KMS-11 (cell line): ENCODE data around the gene UNC93A.
"Not testable (repeated sequence)": the region's sequence is repeated elsewhere in the genome, so short reads cannot be mapped to it uniquely, and the experiment has no call there.

Experiments used
- H2AFZ ChIP-seq: fragments of 200-600 bp; sonication (generic); 2 replicates; pipeline ENCODE4 v1.6.1; 2016; ENCODE audit warnings: antibody characterized with exemption, mixed run types, low read depth
- H3K27ac ChIP-seq: fragments of 200-600 bp; sonication (generic); 2 replicates; pipeline ENCODE4 v1.6.1; 2016; ENCODE audit warnings: mild to moderate bottlenecking, mixed run types
- H3K27me3 ChIP-seq: fragments of 200-600 bp; sonication (generic); 2 replicates; pipeline ENCODE4 v1.6.1; 2017; ENCODE audit warnings: mild to moderate bottlenecking, low read depth, mixed run types, moderate library complexity; ENCODE audit not compliant: insufficient read depth
- H3K36me3 ChIP-seq: fragments of 200-600 bp; sonication (generic); 2 replicates; pipeline ENCODE4 v1.6.1; 2017; ENCODE audit warnings: mild to moderate bottlenecking, mixed run types; ENCODE audit not compliant: insufficient read depth
- H3K4me1 ChIP-seq: fragments of 200-600 bp; sonication (generic); 2 replicates; pipeline ENCODE4 v1.6.1; 2016; ENCODE audit warnings: mild to moderate bottlenecking, low read depth, mixed run types; ENCODE audit not compliant: poor library complexity, severe bottlenecking
- H3K4me2 ChIP-seq: fragments of 200-600 bp; sonication (generic); 2 replicates; pipeline ENCODE4 v1.7.0; 2016; ENCODE audit warnings: mild to moderate bottlenecking, mixed run types
- H3K4me3 ChIP-seq: fragments of 200-600 bp; sonication (generic); IDR thresholded peaks from 2 replicates; pipeline ENCODE4 v1.6.1; 2017; ENCODE audit warnings: low read depth, low read length, mixed read lengths; ENCODE audit not compliant: insufficient read depth
- H3K79me2 ChIP-seq: fragments of 200-600 bp; sonication (generic); 2 replicates; pipeline ENCODE4 v1.6.1; 2016; ENCODE audit warnings: low read depth, mixed run types; ENCODE audit not compliant: insufficient read depth
- H3K9ac ChIP-seq: fragments of 200-600 bp; sonication (generic); 2 replicates; pipeline ENCODE4 v1.6.1; 2016; ENCODE audit warnings: mild to moderate bottlenecking, mixed run types
- H4K20me1 ChIP-seq: fragments of 200-600 bp; sonication (generic); 2 replicates; pipeline ENCODE4 v1.6.1; 2016; ENCODE audit warnings: mild to moderate bottlenecking, mixed run types; ENCODE audit not compliant: insufficient read depth
- CTCF ChIP-seq: fragments of 200-600 bp; sonication (generic); conservative IDR thresholded peaks from 2 replicates; pipeline ENCODE4 v1.6.1; 2017; ENCODE audit warnings: low read depth, mild to moderate bottlenecking, antibody characterized with exemption, low read length, moderate library complexity, mixed read lengths

The UNC93A gene

GRCh38 chr6:167244991-167245390, 46.1 kb upstream of the UNC93A start:
- no peaks in the 10 kb centered on the region for H3K36me3 ChIP-seq
- no peak overlapping the region for H3K4me3 ChIP-seq
- no peaks in the 10 kb centered on the region for H3K27me3 ChIP-seq
- TF ChIP-seq CTCF: no peak
- H3K27ac ChIP-seq: no peak overlapping the region
- no peak overlapping the region for H3K9ac ChIP-seq
- no peak overlapping the region for H2AFZ ChIP-seq
- no peaks in the 10 kb centered on the region for H3K79me2 ChIP-seq
- no peaks in the 10 kb centered on the region for H3K4me1 ChIP-seq
- H4K20me1 ChIP-seq: no peaks in the 10 kb centered on the region
- no peak overlapping the region for H3K4me2 ChIP-seq

GRCh38 chr6:167245591-167245990, 45.5 kb upstream of the UNC93A start:
- Histone ChIP-seq H3K9ac (no peak overlapping the region), H3K79me2 (no peaks in the 10 kb centered on the region), H3K4me3 (no peak overlapping the region), H3K4me2 (no peak overlapping the region), H3K4me1 (no peaks in the 10 kb centered on the region), H4K20me1 (no peaks in the 10 kb centered on the region), H3K27ac (no peak overlapping the region), H3K27me3 (no peaks in the 10 kb centered on the region), H2AFZ (no peak overlapping the region), H3K36me3 (no peaks in the 10 kb centered on the region)
- TF ChIP-seq CTCF: no peak

- Histone ChIP-seq H3K27ac (no peak overlapping the region), H4K20me1 (no peaks in the 10 kb centered on the region), H3K4me1 (no peaks in the 10 kb centered on the region), H3K79me2 (no peaks in the 10 kb centered on the region), H2AFZ (no peak overlapping the region), H3K27me3 (no peaks in the 10 kb centered on the region), H3K36me3 (no peaks in the 10 kb centered on the region), H3K9ac (no peak overlapping the region), H3K4me2 (no peak overlapping the region), H3K4me3 (no peak overlapping the region)
- no peak for TF ChIP-seq CTCF
Measured at GRCh38 chr6:167247814-167248595, 43.1 kb upstream of the UNC93A start.

- not testable (repeated sequence) for H3K4me2 ChIP-seq, H3K79me2 ChIP-seq, H3K27ac ChIP-seq, H3K4me3 ChIP-seq, H4K20me1 ChIP-seq, H2AFZ ChIP-seq, H3K36me3 ChIP-seq, H3K4me1 ChIP-seq, H3K9ac ChIP-seq, H3K27me3 ChIP-seq
Measured at GRCh38 chr6:167248878-167249455, 42.1 kb upstream of the UNC93A start.

GRCh38 chr6:167252271-167252670, 38.8 kb upstream of the UNC93A start:
- no peak overlapping the region for H2AFZ ChIP-seq
- no peaks in the 10 kb centered on the region for H3K4me1 ChIP-seq
- H3K9ac ChIP-seq: no peak overlapping the region
- no peak overlapping the region for H3K4me2 ChIP-seq
- H3K27ac ChIP-seq: no peak overlapping the region
- H3K4me3 ChIP-seq: no peak overlapping the region
- H3K36me3 ChIP-seq: no peaks in the 10 kb centered on the region
- no peaks in the 10 kb centered on the region for H3K79me2 ChIP-seq
- H3K27me3 ChIP-seq: no peaks in the 10 kb centered on the region
- no peak for TF ChIP-seq CTCF
- no peaks in the 10 kb centered on the region for H4K20me1 ChIP-seq
